ENCODE results near the gene RTN3. TPM values are rescaled to one million over a fixed set of nuclear protein-coding genes. Genes with fewer than 3 reads are reported as not detected.

Gene RTN3
- total and polyA plus RNA-seq, 9 of the 15 experiments (the other 6 are each of a cell fraction or from before 2014, with no cell fraction given) = 41.6 to 169 (median 93.5) TPM

DNA sequence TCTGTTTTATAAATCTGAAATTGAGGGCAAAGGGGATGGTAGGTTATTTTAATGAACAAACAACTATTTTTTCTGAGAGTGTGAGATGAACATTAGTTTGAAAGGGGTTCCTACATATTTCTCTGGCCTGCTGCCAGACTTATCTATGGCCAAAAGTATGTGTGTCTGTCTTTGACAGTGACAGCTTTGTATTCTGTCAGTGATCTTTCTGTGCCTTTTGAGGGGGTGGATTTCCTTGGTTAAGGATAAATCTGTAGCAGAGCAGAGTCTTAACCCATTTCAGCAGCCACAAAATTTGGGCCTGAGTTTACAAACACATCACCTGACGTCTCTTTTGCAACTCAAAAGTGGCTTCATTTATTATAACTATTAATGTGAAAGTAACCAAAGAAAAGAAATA is 56.4 kb downstream of the RTN3 start (continued):
- no peak for TF ChIP-seq ZC3H11A (IDR thresholded peaks at IDR 0.05; ENCODE audit: low read depth, low read length)
- TF ChIP-seq, protein P1, sequence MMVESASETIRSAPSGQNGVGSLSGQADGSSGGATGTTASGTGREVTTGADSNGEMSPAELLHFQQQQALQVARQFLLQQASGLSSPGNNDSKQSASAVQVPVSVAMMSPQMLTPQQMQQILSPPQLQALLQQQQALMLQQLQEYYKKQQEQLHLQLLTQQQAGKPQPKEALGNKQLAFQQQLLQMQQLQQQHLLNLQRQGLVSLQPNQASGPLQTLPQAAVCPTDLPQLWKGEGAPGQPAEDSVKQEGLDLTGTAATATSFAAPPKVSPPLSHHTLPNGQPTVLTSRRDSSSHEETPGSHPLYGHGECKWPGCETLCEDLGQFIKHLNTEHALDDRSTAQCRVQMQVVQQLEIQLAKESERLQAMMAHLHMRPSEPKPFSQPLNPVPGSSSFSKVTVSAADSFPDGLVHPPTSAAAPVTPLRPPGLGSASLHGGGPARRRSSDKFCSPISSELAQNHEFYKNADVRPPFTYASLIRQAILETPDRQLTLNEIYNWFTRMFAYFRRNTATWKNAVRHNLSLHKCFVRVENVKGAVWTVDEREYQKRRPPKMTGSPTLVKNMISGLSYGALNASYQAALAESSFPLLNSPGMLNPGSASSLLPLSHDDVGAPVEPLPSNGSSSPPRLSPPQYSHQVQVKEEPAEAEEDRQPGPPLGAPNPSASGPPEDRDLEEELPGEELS (CRISPR knock-in tag; IDR thresholded peaks at IDR 0.05; ENCODE audit: borderline replicate concordance) = no peak
- no peak for TF ChIP-seq FOXK1 (CRISPR knock-in tag; IDR thresholded peaks at IDR 0.05; ENCODE audit: borderline replicate concordance)
- TF ChIP-seq, protein P2, sequence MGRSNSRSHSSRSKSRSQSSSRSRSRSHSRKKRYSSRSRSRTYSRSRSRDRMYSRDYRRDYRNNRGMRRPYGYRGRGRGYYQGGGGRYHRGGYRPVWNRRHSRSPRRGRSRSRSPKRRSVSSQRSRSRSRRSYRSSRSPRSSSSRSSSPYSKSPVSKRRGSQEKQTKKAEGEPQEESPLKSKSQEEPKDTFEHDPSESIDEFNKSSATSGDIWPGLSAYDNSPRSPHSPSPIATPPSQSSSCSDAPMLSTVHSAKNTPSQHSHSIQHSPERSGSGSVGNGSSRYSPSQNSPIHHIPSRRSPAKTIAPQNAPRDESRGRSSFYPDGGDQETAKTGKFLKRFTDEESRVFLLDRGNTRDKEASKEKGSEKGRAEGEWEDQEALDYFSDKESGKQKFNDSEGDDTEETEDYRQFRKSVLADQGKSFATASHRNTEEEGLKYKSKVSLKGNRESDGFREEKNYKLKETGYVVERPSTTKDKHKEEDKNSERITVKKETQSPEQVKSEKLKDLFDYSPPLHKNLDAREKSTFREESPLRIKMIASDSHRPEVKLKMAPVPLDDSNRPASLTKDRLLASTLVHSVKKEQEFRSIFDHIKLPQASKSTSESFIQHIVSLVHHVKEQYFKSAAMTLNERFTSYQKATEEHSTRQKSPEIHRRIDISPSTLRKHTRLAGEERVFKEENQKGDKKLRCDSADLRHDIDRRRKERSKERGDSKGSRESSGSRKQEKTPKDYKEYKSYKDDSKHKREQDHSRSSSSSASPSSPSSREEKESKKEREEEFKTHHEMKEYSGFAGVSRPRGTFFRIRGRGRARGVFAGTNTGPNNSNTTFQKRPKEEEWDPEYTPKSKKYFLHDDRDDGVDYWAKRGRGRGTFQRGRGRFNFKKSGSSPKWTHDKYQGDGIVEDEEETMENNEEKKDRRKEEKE (IDR thresholded peaks at IDR 0.05; ENCODE audit: borderline replicate concordance in 1 of 2, control insufficient read depth in 1 of 2, low read depth in 2 of 2, low read length in 1 of 2) = no peak
- TF ChIP-seq TEAD4 (IDR thresholded peaks at IDR 0.05; ENCODE audit: low read length) = 0 out of 2 replicates have a peak, but pooled peaks have one; percentile 16
- TF ChIP-seq TEAD4 (CRISPR knock-in tag; IDR thresholded peaks at IDR 0.05; ENCODE audit: borderline replicate concordance) = no peak
- TF ChIP-seq RBM39 (optimal IDR thresholded peaks at IDR 0.05; ENCODE audit: low read depth, low read length) = no peak
- TF ChIP-seq NFIX (CRISPR knock-in tag; IDR thresholded peaks at IDR 0.05; ENCODE audit: low read depth) = peak; percentile 67
- peak; percentile 97 for TF ChIP-seq NFIC (IDR thresholded peaks at IDR 0.05)
- peak; percentile 38; the same call in 1 of the 2 replicates for TF ChIP-seq ARID1B (IDR thresholded peaks at IDR 0.05)
- no peak for TF ChIP-seq HNRNPL (IDR thresholded peaks at IDR 0.05; ENCODE audit: low read depth, low read length)
- TF ChIP-seq EGR1 (conservative IDR thresholded peaks at IDR 0.05) = peak; percentile 77
- TF ChIP-seq ZNF197 (CRISPR knock-in tag; IDR thresholded peaks at IDR 0.05; ENCODE audit: low read depth) = no peak

Measured in K562 (cell line).